Motor neuron (in vitro differentiated cells): ENCODE data around the gene OSCAR. TPM values are rescaled to one million over a fixed set of nuclear protein-coding genes. Genes with fewer than 3 reads are reported as not detected.
"Not testable (repeated sequence)": the region's sequence is repeated elsewhere in the genome, so short reads cannot be mapped to it uniquely, and the experiment has no call there.

Source experiments
- ATAC-seq, 8 experiments: fragments of 200-7000 bp; cut with Tn5 transposase; replicated peaks in 6 of 8; 2 replicates each; pipeline ENCODE4 v1.8.0; 2021; ENCODE audit warnings: mild to moderate bottlenecking in 8 of 8, moderate library complexity in 8 of 8
- H3K27ac ChIP-seq, 2 donors: fragments of 250-450 bp; sonication (Bioruptor Pico); 2 replicates each; pipeline ENCODE4 v1.9.0; 2021; ENCODE audit warnings: antibody characterized with exemption in 2 of 2, mild to moderate bottlenecking in 2 of 2, moderate library complexity in 1 of 2
- H3K4me1 ChIP-seq, 2 donors: fragments of 250-450 bp; sonication (Bioruptor Pico); replicated peaks in 1 of 2; 2 replicates each; pipeline ENCODE4 v1.6.1; 2021; ENCODE audit warnings: antibody characterized with exemption in 2 of 2, mild to moderate bottlenecking in 2 of 2, moderate library complexity in 1 of 2
- H3K4me3 ChIP-seq, 5 donors: fragments of 250-450 bp; sonication (Bioruptor Pico); 2 replicates each; pipeline ENCODE4 v1.9.0; 2021; ENCODE audit warnings: antibody characterized with exemption in 5 of 5, mild to moderate bottlenecking in 5 of 5, moderate library complexity in 4 of 5
- WGBS, 10 experiments: fragments of 450-650 bp; shearing (Covaris generic); methylation state at CpG; one replicate each; pipeline ENCODE4 v1.0.0; 2022; 5-methylcytosine and 5-hydroxymethylcytosine counted together
- in situ Hi-C, 9 experiments: fragments of 400-800 bp; cut with MboI; loops; one replicate each; pipeline ENCODE4 v1.15.0; 2021; ENCODE audit warnings: low sequenced_read_pairs in 9 of 9, low pct_unique_long_range_greater_than_20kb in 2 of 9; ENCODE audit not compliant: unreplicated experiment in 9 of 9
- total RNA-seq, 8 experiments: library from RNA; unstranded; fragments of 300-600 nt; gene quantifications; 2 replicates each; pipeline versions ENCODE4 v1.2.3 to v1.2.4, GENCODE V29; 2022

The OSCAR gene
- total RNA-seq, 8 experiments from 2014 or later, result 0.11 to 0.95 (median 0.22) TPM

GRCh38 chr19:54096617-54097106 lies 3.9 kb downstream of the OSCAR start:
- Histone ChIP-seq H3K4me3 (no peak overlapping the region), H3K4me1 (peaks cover 0 to 6% of the 10 kb centered on the region in 2 donors), H3K27ac (no peak overlapping the region)
- in situ Hi-C loops, result no loop called here
- WGBS, 10 experiments, result 0 to 60% (median 14%) methylated on average over 1 to 6 of the region's 14 CpGs; no CpG with 5 or more reads in 3 of the 10 experiments
- peak in 4 of 8 experiments; percentile 20 to 56 (median 42) for ATAC-seq

GRCh38 chr19:54095859-54096616 lies 4.6 kb downstream of the OSCAR start:
- H3K27ac ChIP-seq, H3K4me1 ChIP-seq, in situ Hi-C loops: not testable (repeated sequence)
- H3K4me3 ChIP-seq, result peak overlapping the region; percentile 6 to 25 (median 22)
- WGBS, 10 experiments, result 0 to 20% (median 5%) methylated on average over 4 to 17 of the region's 46 CpGs; no CpG with 5 or more reads in 6 of the 10 experiments
- ATAC-seq, result peak; percentile 84 to 94 (median 88)

GRCh38 chr19:54095136-54095858 lies 5.3 kb downstream of the OSCAR start:
- in situ Hi-C loops, result no loop called here
- ATAC-seq, result no peak
- H3K4me3 ChIP-seq, result peak overlapping the region in 4 of 5 donors; percentile 10 to 25 (median 24)
- WGBS, 10 experiments, result 73 to 80% (median 78%) methylated on average over 3 to 14 of the region's 22 CpGs; no CpG with 5 or more reads in 7 of the 10 experiments
- H3K27ac ChIP-seq, result no peak overlapping the region
- peaks cover 0 to 6% of the 10 kb centered on the region in 2 donors for H3K4me1 ChIP-seq

DNA sequence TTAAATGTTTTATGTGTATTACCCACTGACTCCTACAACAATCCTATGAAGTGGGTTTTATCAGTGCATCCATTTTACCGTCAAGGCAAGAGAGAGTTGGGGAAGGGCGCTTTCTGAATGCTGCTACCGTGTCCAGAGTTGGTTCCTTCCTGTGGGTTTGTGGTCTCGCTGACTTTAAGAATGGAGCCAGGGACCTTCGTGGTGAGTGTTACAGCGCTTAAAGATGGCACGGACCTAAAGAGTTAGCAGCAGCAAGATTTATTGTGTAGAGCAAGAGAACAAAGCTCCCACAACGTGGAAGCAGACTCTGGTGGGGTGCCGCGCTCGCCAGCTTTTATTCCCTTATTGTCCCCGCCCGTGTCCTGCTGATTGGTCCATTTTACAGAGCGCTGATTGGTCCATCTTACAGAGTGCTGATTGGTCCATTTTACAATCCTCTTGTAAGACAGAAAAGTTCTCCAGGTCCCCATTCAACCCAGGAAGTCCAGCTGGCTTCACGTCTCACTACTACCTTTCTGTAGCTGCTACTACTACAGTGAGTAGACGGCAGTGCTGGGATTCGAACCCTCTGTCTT lies 6.1 kb downstream of the OSCAR start:
- peaks cover 0 to 6% of the 10 kb centered on the region in 2 donors for H3K4me1 ChIP-seq
- 75 to 100% (median 90%) methylated on average over 1 to 14 of the region's 17 CpGs; no CpG with 5 or more reads in 2 of the 10 experiments for WGBS, 10 experiments
- ATAC-seq, result no peak
- in situ Hi-C loops, result no loop called here
- no peak overlapping the region for H3K4me3 ChIP-seq
- no peak overlapping the region for H3K27ac ChIP-seq

GRCh38 chr19:54084410-54084809 lies 16.2 kb downstream of the OSCAR start:
- 0 to 100% (median 52%) methylated on average over 1 to 3 of the region's 3 CpGs; no CpG with 5 or more reads in 4 of the 10 experiments for WGBS, 10 experiments
- Histone ChIP-seq H3K4me3 (no peak overlapping the region), H3K27ac (no peak overlapping the region), H3K4me1 (no peaks in the 10 kb centered on the region)
- in situ Hi-C loops, result no loop called here
- no peak for ATAC-seq

DNA sequence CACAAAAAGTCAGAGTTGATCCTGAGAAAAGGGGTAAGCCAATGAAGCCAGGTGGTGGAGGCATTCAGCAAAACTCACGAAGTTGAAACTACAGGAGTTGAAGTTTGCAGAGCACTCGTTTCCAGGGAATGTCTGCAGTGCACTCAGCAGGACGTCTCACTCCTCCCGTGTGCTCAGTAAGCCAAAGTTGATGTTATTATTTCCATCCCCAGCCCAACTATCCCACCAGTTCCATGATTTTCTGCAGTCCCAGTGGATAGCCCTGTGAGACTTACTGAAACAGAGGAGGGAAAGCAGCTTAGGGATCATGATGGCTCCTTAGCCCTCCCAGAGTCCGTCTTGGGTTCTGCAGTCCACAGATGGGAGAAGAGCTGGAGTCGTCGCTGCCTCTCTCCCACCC lies 19.6 kb downstream of the OSCAR start, which contains the start of gene TARM1:
Gene TARM1, minus strand, starts transcription at position 334 of the 400 bp plus-strand sequence. Its CDS starts 25 bp downstream, at position 309.
- Histone ChIP-seq H3K4me3 (no peak within 1 kb of the TSS), H3K4me1 (no peaks in the 10 kb centered on the region), H3K27ac (no peak within 1 kb of the TSS)
- in situ Hi-C loops, result no loop called here
- 67 to 100% (median 86%) methylated on average over 1 to 6 of the region's 7 CpGs; no CpG with 5 or more reads in 2 of the 10 experiments for WGBS, 10 experiments
- no peak for ATAC-seq

GRCh38 chr19:54077334-54077733 lies 23.3 kb downstream of the OSCAR start:
- Histone ChIP-seq H3K4me3 (no peak overlapping the region), H3K27ac (no peak overlapping the region), H3K4me1 (no peaks in the 10 kb centered on the region)
- in situ Hi-C loops, result no loop called here
- no peak for ATAC-seq
- WGBS, 10 experiments, result 32 to 100% (median 80%) methylated on average over 1 to 5 of the region's 5 CpGs

DNA sequence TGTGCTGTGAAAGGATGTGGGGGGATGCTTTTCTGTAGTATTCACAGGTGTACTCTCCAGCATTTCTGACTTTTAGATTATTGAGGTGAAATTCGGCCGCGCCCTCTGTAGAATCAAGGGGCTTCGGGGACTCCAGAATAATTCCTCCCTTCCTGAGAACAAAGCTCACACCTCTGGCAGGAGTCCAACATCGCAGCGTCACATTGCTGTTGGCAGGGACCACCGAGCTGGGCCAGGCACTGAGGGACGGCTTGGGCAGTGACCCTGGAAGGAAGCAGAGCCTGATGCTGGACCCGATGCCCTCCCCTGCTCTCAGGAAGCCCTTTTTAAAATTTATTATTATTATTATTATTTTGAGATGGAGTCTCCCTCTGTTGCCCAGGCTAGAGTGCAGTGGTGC lies 25.8 kb downstream of the OSCAR start:
- Histone ChIP-seq H3K4me3 (no peak overlapping the region), H3K4me1 (no peaks in the 10 kb centered on the region), H3K27ac (no peak overlapping the region)
- in situ Hi-C loops, result no loop called here
- 20 to 81% (median 71%) methylated on average over 1 to 7 of the region's 9 CpGs; no CpG with 5 or more reads in 4 of the 10 experiments for WGBS, 10 experiments
- no peak for ATAC-seq

DNA sequence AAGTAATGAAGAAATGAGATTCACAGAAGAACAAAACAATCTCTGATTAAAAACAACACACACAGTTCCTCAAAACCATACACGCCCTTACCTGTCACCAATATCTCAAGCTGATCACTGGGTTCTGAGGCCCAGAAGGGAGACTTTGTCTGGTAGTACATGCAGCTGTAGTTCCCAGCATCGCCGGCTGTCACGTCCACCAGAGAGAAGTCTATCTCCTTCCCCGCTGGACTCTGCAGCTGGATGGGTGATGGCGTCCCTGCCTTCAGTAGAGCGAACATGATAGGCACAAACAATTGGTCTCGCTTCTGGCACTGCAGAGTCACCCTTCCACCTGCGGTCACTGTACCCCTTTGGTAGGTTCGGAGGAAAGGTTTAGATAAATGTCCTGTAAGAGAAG lies 26.8 kb downstream of the OSCAR start:
- in situ Hi-C loops, result no loop called here
- Histone ChIP-seq H3K4me1 (no peaks in the 10 kb centered on the region), H3K4me3 (no peak overlapping the region), H3K27ac (no peak overlapping the region)
- WGBS, 10 experiments, result 51 to 93% (median 74%) methylated on average over 1 to 8 of the region's 10 CpGs; no CpG with 5 or more reads in 2 of the 10 experiments
- ATAC-seq, result no peak

- ATAC-seq, result peak in 2 of 8 experiments; percentile 51 to 55
- in situ Hi-C loops, result no loop called here
- no peaks in the 10 kb centered on the region for H3K4me1 ChIP-seq
- H3K4me3 ChIP-seq, result no peak overlapping the region
- 0 to 67% (median 10%) methylated on average over 1 to 4 of the region's 5 CpGs; no CpG with 5 or more reads in 5 of the 10 experiments for WGBS, 10 experiments
- no peak overlapping the region for H3K27ac ChIP-seq
These were observed 31.1 kb downstream of the OSCAR start for GRCh38 chr19:54069470-54069869.

DNA sequence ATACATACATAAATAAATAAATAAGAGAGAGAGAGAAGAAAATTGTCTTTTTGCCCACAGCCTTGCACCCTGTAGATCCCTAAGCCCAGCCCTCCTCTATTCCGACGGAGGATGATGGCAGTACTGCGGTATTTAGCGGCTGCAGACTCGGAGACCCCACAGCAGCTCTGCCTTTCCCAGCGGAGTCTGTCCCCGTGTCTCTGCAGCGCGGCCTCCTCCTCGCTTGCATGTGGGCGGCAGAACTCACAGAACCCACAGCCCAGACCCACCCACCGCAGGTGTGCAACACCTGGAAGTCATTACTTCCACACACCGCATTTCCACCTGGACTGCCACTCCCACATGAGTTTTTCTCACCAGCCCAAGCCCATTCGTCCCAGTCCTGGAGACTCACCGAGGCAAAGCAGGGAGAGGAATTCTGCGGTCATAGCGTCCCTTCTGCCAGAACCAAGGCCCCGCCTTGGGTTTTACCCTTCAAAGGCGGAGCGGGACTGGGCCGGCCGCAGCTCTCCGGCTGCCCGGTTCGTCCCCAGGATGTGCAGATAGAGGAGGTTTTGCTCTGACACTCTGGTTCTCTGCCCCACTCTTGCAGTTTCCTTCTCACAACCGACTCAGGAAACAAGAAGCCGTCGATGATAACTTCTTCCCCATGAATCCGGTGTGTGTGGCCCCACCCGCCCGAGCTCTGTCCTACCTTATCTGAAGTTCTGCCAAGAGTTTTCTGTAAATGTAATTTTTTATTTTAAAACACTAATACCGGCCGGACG lies 37.1 kb downstream of the OSCAR start, which contains the start of gene VSTM1:
Gene VSTM1, minus strand, starts transcription at position 548 of the 767 bp plus-strand sequence. Its CDS starts 120 bp downstream, at position 428.
- Histone ChIP-seq H3K4me1 (no peaks in the 10 kb centered on the region), H3K4me3 (no peak within 1 kb of the TSS), H3K27ac (no peak within 1 kb of the TSS)
- no peak for ATAC-seq
- in situ Hi-C loops, result no loop called here
- WGBS, 10 experiments, result 50 to 92% (median 80%) methylated on average over 2 to 13 of the region's 34 CpGs; no CpG with 5 or more reads in 3 of the 10 experiments

GRCh38 chr19:54062643-54063042 lies 38.0 kb downstream of the OSCAR start:
- no peaks in the 10 kb centered on the region for H3K4me1 ChIP-seq
- ATAC-seq, result no peak
- no peak overlapping the region for H3K4me3 ChIP-seq
- no peak overlapping the region for H3K27ac ChIP-seq
- in situ Hi-C loops, result no loop called here
- 40 to 93% (median 66%) methylated on average over 2 to 7 of the region's 9 CpGs; no CpG with 5 or more reads in 4 of the 10 experiments for WGBS, 10 experiments
